GM13976 (cell line): ENCODE data around the gene SGCA.

ENCODE experiments used
- DNase-seq: peaks from one replicate; pipeline ENCODE4 v3.0.0; 2012; ENCODE audit warnings: low spot score
- in situ Hi-C: fragments of 300-500 bp; cut with MboI; formaldehyde crosslinking; loops from one replicate; pipeline ENCODE4 v1.12.0; 2022; ENCODE audit warnings: low sequenced_read_pairs, mixed read lengths, inconsistent platforms; ENCODE audit not compliant: unreplicated experiment
- TF ChIP-seq, protein P1 (sequence below): IDR thresholded peaks from 2 replicates; pipeline ENCODE4 v1.5.1; 2012; ENCODE audit warnings: borderline replicate concordance, mild to moderate bottlenecking; ENCODE audit not compliant: insufficient read depth; ENCODE audit errors: extremely low read depth, missing control alignments, control extremely low read depth

The SGCA gene

DNA sequence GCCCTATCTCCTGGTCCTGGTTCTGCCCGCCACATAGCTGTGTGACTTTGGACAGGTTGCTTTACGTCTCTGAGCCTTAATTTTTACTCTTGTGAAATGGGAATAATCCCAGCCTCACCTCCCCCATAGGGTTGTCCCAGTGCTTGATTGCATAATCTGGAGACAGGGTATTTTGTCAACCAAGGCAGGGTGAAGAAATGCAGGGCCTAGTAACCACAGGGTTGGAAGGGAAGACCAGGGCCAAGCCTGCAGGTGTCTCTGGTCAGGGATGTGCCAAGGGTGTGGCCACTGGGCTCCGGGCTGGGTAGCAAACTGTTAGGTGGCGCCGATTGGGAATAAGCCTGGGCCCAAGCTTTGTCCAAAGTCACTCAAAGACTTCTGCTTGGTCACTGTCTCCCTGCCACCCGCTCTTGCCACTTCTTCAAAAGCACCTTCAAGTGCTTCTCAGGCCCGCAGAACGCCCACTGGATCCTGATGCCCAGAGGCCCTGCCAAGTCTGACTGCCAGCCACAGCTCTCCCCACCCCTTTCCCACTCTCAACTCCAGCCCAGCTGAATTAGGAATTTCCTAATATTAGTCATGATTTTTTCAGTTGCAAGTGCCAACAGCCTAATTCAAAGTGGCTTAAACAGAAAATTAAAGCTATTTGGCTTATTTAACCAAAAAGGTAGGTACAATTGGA, 56.2 kb downstream of the SGCA start:
- in situ Hi-C loops, result no loop called here
- TF ChIP-seq, protein P1, sequence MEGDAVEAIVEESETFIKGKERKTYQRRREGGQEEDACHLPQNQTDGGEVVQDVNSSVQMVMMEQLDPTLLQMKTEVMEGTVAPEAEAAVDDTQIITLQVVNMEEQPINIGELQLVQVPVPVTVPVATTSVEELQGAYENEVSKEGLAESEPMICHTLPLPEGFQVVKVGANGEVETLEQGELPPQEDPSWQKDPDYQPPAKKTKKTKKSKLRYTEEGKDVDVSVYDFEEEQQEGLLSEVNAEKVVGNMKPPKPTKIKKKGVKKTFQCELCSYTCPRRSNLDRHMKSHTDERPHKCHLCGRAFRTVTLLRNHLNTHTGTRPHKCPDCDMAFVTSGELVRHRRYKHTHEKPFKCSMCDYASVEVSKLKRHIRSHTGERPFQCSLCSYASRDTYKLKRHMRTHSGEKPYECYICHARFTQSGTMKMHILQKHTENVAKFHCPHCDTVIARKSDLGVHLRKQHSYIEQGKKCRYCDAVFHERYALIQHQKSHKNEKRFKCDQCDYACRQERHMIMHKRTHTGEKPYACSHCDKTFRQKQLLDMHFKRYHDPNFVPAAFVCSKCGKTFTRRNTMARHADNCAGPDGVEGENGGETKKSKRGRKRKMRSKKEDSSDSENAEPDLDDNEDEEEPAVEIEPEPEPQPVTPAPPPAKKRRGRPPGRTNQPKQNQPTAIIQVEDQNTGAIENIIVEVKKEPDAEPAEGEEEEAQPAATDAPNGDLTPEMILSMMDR, result no peak
- DNase-seq, result no peak

DNA sequence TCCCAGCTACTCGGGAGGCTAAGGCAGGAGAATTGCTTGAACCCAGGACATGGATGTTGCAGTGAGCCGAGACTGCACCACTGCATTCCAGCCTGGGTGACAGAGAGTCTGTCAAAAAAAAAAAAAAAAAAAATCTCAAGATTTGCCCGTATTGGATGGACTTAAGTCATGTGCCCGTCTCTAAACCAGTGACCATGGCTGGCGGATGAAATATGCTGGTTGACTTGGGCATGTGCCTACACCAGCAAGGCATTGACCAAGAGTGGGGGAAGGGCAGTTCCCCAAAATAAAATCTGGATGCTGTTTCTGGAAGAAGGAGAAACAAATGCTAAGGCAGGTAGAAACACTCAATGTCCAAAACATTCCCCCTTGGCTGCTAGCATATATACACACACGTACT, 57.1 kb downstream of the SGCA start:
- in situ Hi-C loops, result no loop called here
- TF ChIP-seq, protein P1, result no peak
- no peak for DNase-seq
